Activated T-cell treated with anti-CD3 and anti-CD28 coated beads, Interleukin-2, amount 50 U/mL, for 72 hours (primary cell): Measurements from ENCODE around the gene PGM5. TPM values are rescaled to one million over a fixed set of nuclear protein-coding genes. Genes with fewer than 3 reads are reported as not detected.

Experiments
- ATAC-seq, 2 donors: fragments of 150-1000 bp; cut with Tn5 transposase; replicated peaks in 1 of 2; 2 replicates each; pipeline ENCODE4 v1.10.0; 2021; ENCODE audit warnings: moderate library complexity in 2 of 2, mild to moderate bottlenecking in 1 of 2
- DNase-seq, 2 donors: peaks; one replicate each; pipeline ENCODE4 v3.0.0; 2021 to 2022; ENCODE audit warnings: mixed read lengths in 1 of 2
- H3K27ac Mint-ChIP-seq: one replicate; pipeline ENCODE4 v1.8.0; 2022; ENCODE audit warnings: mild to moderate bottlenecking, moderate library complexity, mixed read lengths
- H3K27me3 Mint-ChIP-seq: one replicate; pipeline ENCODE4 v1.8.0; 2022; ENCODE audit warnings: low read depth, mixed read lengths
- H3K36me3 Mint-ChIP-seq, 2 donors: one replicate each; pipeline ENCODE4 v1.8.0; 2022; ENCODE audit warnings: mixed read lengths in 2 of 2, mild to moderate bottlenecking in 1 of 2; ENCODE audit not compliant: insufficient read depth in 2 of 2
- H3K4me1 Mint-ChIP-seq: one replicate; pipeline ENCODE4 v1.8.0; 2022; ENCODE audit warnings: low read depth, mixed read lengths
- H3K4me3 Mint-ChIP-seq, 2 donors: one replicate each; pipeline ENCODE4 v1.8.0; 2022; ENCODE audit warnings: mild to moderate bottlenecking in 2 of 2, mixed read lengths in 2 of 2, moderate library complexity in 2 of 2
- H3K9me3 Mint-ChIP-seq, 2 donors: one replicate each; pipeline ENCODE4 v1.8.0; 2022; ENCODE audit warnings: mixed read lengths in 2 of 2
- total RNA-seq, 2 donors: library from RNA; stranded (reverse); gene quantifications; one replicate each; pipeline ENCODE4 v1.2.3, GENCODE V29; 2022

PGM5 gene
- total RNA-seq, 2 donors from 2014 or later: not detected

- Mint-ChIP-seq H3K36me3 (no peaks in the 10 kb centered on the region), H3K27me3 (peaks cover 28% of the 10 kb centered on the region), H3K9me3 (no peaks in the 10 kb centered on the region), H3K27ac (no peak overlapping the region), H3K4me3 (no peak overlapping the region), H3K4me1 (no peaks in the 10 kb centered on the region)
- ATAC-seq: no peak
- no peak for DNase-seq
These were observed 188.8 kb downstream of the PGM5 start for GRCh38 chr9:68545033-68545705.

- Mint-ChIP-seq H3K36me3 (no peaks in the 10 kb centered on the region), H3K27me3 (peaks cover 26% of the 10 kb centered on the region), H3K4me3 (no peak overlapping the region), H3K27ac (no peak overlapping the region), H3K4me1 (no peaks in the 10 kb centered on the region), H3K9me3 (no peaks in the 10 kb centered on the region)
- ATAC-seq (no peak), DNase-seq (no peak)
These were observed 190.4 kb downstream of the PGM5 start for GRCh38 chr9:68546596-68547390.

GRCh38 chr9:68547417-68547816 lies 191.0 kb downstream of the PGM5 start:
- H3K4me1 Mint-ChIP-seq: no peaks in the 10 kb centered on the region
- H3K36me3 Mint-ChIP-seq: no peaks in the 10 kb centered on the region
- no peak for DNase-seq
- peaks cover 25% of the 10 kb centered on the region for H3K27me3 Mint-ChIP-seq
- no peak for ATAC-seq
- no peak overlapping the region for H3K4me3 Mint-ChIP-seq
- no peaks in the 10 kb centered on the region for H3K9me3 Mint-ChIP-seq
- H3K27ac Mint-ChIP-seq: no peak overlapping the region

- H3K4me3 Mint-ChIP-seq: no peak overlapping the region
- ATAC-seq: no peak
- no peaks in the 10 kb centered on the region for H3K4me1 Mint-ChIP-seq
These were observed 191.8 kb downstream of the PGM5 start for GRCh38 chr9:68548241-68548640.

GRCh38 chr9:68551191-68551590 lies 194.8 kb downstream of the PGM5 start:
- H3K36me3 Mint-ChIP-seq: no peaks in the 10 kb centered on the region
- H3K9me3 Mint-ChIP-seq: no peaks in the 10 kb centered on the region
- H3K27ac Mint-ChIP-seq: no peak overlapping the region
- H3K4me1 Mint-ChIP-seq: no peaks in the 10 kb centered on the region
- no peak for ATAC-seq
- H3K4me3 Mint-ChIP-seq: no peak overlapping the region
- H3K27me3 Mint-ChIP-seq: peaks cover 21% of the 10 kb centered on the region
- DNase-seq: no peak

More at GRCh38 chr9:68548241-68548640, 191.8 kb downstream of the PGM5 start:
- Mint-ChIP-seq H3K9me3 (no peaks in the 10 kb centered on the region), H3K27ac (no peak overlapping the region), H3K27me3 (peaks cover 32% of the 10 kb centered on the region), H3K36me3 (no peaks in the 10 kb centered on the region)
- no peak for DNase-seq

GRCh38 chr9:68552700-68553476 lies 196.5 kb downstream of the PGM5 start:
- no peak overlapping the region for H3K4me3 Mint-ChIP-seq
- no peak overlapping the region for H3K27ac Mint-ChIP-seq
- no peaks in the 10 kb centered on the region for H3K9me3 Mint-ChIP-seq
- no peak for DNase-seq
- H3K27me3 Mint-ChIP-seq: peaks cover 30% of the 10 kb centered on the region
- no peaks in the 10 kb centered on the region for H3K36me3 Mint-ChIP-seq
- no peak for ATAC-seq
- no peaks in the 10 kb centered on the region for H3K4me1 Mint-ChIP-seq

- no peak for ATAC-seq
These were observed 199.2 kb downstream of the PGM5 start for GRCh38 chr9:68555437-68556150.

GRCh38 chr9:68558545-68558944 lies 202.1 kb downstream of the PGM5 start:
- H3K4me1 Mint-ChIP-seq: no peaks in the 10 kb centered on the region
- no peak overlapping the region for H3K4me3 Mint-ChIP-seq
- H3K36me3 Mint-ChIP-seq: no peaks in the 10 kb centered on the region
- no peak for ATAC-seq
- no peaks in the 10 kb centered on the region for H3K9me3 Mint-ChIP-seq
- no peak for DNase-seq
- peaks cover 29% of the 10 kb centered on the region for H3K27me3 Mint-ChIP-seq
- no peak overlapping the region for H3K27ac Mint-ChIP-seq

More at GRCh38 chr9:68555437-68556150, 199.2 kb downstream of the PGM5 start:
- DNase-seq: no peak
- Mint-ChIP-seq H3K27ac (no peak overlapping the region), H3K4me1 (no peaks in the 10 kb centered on the region), H3K27me3 (peaks cover 23% of the 10 kb centered on the region), H3K36me3 (no peaks in the 10 kb centered on the region), H3K4me3 (no peak overlapping the region), H3K9me3 (no peaks in the 10 kb centered on the region)

- peaks cover 29% of the 10 kb centered on the region for H3K27me3 Mint-ChIP-seq
- DNase-seq (peak; percentile 58 to 70), ATAC-seq (peak; percentile 43 to 50)
- no peaks in the 10 kb centered on the region for H3K9me3 Mint-ChIP-seq
- no peak overlapping the region for H3K4me3 Mint-ChIP-seq
- H3K4me1 Mint-ChIP-seq: no peaks in the 10 kb centered on the region
- no peak overlapping the region for H3K27ac Mint-ChIP-seq
- no peaks in the 10 kb centered on the region for H3K36me3 Mint-ChIP-seq
These were observed 203.8 kb downstream of the PGM5 start for GRCh38 chr9:68560071-68560844.

GRCh38 chr9:68562461-68562860 lies 206.1 kb downstream of the PGM5 start:
- Mint-ChIP-seq H3K27me3 (peaks cover 29% of the 10 kb centered on the region), H3K27ac (no peak overlapping the region), H3K4me3 (no peak overlapping the region), H3K9me3 (no peaks in the 10 kb centered on the region), H3K36me3 (no peaks in the 10 kb centered on the region), H3K4me1 (no peaks in the 10 kb centered on the region)
- DNase-seq (no peak), ATAC-seq (no peak)

GRCh38 chr9:68567565-68567964 lies 211.2 kb downstream of the PGM5 start:
- Mint-ChIP-seq H3K36me3 (peaks cover 0 to 2% of the 10 kb centered on the region in 2 donors), H3K27ac (no peak overlapping the region), H3K4me1 (no peaks in the 10 kb centered on the region), H3K9me3 (peaks cover 3 to 4% of the 10 kb centered on the region in 2 donors), H3K4me3 (no peak overlapping the region), H3K27me3 (peaks cover 21% of the 10 kb centered on the region)
- no peak for DNase-seq
- no peak for ATAC-seq

GRCh38 chr9:68574150-68574549 lies 217.7 kb downstream of the PGM5 start:
- Mint-ChIP-seq H3K4me1 (no peaks in the 10 kb centered on the region), H3K36me3 (peaks cover 0 to 2% of the 10 kb centered on the region in 2 donors), H3K4me3 (no peak overlapping the region), H3K27me3 (peaks cover 6% of the 10 kb centered on the region), H3K9me3 (peaks cover 4 to 5% of the 10 kb centered on the region in 2 donors), H3K27ac (no peak overlapping the region)
- DNase-seq (no peak), ATAC-seq (no peak)
